ENCODE results near the gene AP2A1.

Gene AP2A1

DNA sequence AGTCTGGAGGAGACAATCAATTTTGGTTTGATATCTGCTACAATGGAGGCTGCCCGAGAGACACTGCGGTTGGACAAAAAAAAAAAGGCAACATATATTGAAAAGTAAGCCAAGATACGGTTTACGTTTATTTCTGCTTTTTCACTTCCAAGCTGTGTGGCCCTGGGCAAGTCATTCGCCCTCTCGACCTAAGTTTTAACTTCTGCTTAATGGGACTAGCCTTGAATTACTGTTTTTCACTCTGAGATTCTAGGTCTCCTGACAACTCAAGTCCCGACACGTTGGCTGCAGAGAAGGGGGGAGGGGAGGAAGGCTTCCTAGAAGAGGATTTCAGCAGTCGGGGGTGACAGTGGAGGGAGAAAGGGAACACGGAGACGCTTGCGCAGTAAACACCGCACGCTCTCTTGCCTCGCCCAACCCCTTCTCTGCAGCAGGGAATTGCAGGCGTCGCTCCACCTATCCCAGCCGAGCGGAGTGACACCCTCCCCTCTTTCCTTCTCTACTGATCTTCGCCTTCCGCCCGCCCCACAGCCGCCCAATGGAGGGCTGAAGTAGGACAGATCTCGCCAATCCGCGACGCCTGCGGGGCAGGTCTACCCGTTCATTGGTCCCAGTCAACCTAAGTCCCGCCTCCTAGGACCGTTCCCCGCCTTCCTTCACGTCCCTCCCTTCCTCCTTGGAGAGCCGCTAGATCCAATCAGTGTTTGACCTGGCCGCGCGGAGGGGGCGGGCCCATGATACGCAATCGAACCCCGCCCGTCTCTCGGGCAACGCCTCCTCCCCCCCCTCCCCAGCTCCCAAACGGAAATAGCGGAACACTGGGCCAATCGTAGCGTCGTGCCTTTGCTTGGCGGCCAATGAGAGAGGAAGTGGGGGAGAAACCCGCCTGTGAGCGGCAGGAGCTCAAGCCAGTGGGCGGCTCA is 533 bp upstream of the AP2A1 start:
- DNase-seq, result peak; percentile 100

DNA sequence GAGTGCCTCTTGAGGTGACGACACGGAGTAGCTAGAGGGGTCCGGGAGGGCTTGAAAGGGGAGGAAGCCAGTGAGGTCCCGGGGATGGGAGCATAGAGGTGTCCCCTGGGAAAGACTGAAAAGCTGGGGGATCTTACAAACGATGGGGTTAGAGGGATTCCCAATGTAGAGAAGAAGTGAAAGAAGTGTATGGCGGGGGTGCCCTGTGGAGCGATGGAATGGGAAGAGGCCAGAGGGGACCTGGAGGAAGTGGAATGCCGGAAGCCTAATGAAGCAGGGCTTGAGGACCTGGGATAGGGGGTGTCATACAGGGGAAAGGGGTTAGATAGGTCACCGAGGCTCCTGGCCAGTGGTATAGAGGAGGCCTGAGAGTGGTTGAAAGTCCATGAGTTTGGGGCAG is 580 bp downstream of the AP2A1 start:
- DNase-seq, result no peak

DNA sequence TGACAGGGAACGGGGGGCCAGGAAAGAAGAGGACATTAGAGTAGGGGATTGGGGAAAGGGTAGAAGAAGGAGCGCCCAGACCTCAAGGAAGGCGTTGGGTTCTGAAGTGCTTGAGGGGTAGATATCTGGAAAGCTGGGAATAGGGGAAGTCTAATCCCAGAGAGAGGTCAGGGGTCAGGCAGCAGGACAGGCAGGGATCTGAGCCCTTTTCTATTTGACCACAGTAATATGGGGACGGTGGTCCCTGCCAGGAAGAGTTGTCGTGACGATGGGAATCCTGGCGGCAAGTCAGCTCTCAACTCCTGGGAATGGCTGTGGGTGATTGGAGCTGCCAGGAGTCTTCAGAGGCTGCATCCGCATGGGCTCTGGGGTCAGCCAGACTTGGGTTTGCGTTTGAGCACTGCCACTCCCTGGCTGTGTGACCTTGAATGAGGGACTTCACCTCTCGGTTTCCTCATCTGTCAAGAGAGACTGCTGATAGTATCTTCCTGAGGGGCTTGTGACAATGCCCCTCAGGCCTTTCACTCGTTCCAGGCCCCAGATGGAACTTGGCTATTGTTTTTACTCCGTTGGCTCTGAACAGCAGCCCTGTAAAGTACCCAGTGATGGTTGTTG is 1.3 kb downstream of the AP2A1 start:
- no peak for DNase-seq

DNA sequence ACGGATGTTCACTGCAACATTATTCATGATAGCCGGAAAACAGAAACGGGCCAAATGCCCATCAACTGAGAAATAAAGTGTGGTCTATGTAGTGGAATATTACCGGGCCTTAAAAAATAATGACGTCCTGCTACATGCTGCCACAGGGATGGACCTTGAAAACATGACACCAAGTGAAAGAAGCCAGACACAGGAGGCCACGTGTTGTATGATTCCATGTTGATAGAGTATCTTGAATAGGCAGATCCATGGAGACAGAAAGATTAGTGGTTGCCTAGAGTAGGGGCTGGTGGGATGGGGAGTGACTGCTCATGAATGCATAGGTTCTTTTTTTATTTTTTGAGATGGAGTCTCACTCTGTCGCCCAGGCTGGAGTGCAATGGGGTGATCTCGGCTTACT is 3.7 kb downstream of the AP2A1 start:
- no peak for DNase-seq

DNA sequence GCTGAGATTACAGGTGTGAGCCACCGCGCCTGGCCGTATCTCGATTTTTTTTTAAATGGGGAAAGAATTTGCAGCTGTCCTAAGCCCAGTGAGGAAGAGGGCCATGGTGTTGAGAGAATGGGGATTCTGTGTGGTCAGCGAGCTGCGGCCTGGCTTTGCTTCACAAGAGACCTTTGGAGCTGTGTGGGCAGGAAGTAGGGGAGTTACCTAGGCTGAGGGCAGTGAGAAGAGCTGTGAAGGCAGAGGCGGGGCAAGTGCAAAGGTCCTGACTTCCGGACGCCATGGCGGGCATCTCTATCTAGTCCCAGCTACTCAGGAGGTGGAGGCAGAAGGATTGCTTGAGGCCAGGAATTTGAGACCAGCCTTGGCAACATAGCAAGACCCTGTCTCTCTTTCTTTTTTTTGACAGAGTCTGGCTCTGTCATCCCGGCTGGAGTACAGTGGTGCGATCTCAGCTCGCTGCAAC is 4.9 kb downstream of the AP2A1 start:
- DNase-seq, result no peak

DNA sequence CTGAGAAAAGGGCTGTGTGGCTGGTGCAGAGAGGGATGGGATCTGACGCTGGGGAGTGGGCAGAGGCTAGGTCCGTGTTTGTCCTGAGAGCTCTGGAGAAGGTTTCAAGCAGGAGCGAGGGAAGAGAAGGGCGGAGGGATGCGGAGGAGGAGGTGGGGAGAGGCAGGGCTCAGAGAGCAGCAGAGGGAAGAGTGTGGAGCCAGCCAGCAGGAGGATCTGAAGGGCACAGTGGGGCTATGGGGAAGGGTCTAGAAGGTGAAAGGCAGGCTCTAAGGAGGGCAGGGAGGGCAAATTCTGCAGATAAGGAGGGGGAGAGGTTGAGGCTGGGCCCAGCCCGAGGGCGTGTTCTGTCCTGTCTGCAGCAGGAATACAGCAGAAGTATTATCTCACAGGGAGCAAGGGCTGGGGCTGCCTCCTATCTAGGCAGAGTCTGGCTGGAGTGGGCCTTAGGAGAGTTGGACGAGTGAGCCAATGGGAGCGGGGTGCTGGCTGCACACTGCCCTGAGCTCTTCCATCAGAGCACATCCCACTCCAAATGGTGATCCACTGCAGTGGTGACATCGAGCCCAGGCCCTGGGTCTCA is 6.1 kb downstream of the AP2A1 start:
- DNase-seq, result no peak

DNA sequence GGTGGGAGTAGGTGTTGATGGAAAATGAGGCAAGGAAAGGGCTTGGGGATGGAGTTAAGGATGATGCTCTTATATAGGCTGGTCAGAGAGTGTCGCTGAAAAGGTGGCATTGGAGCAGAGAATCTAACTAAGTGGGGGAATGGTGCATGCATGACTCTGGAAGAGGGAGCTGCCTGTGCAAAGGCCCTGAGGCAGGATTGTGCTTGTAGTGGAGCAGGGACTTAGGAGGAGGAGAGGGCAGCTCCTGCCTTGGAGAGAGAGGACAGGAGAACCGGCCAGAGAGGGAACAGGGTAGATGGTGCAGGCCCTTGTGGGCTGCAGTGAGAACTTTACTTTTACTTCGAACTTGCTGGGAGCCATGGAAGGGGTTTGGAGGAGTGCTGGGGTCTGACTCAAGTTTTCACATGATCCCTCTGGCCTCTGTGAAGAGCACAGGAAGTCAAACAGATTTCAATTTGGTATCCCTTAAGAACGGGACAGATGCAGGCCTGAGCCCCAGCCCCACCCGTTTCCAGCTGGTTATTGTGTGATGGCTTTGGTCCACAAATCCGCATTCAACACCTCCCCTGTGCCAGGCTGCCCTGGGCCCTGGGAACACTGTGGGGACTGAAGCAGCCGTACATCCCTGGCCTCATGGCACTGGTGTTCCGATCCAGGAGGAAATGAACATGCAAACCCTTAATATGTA is 7.0 kb downstream of the AP2A1 start:
- no peak for DNase-seq

DNA sequence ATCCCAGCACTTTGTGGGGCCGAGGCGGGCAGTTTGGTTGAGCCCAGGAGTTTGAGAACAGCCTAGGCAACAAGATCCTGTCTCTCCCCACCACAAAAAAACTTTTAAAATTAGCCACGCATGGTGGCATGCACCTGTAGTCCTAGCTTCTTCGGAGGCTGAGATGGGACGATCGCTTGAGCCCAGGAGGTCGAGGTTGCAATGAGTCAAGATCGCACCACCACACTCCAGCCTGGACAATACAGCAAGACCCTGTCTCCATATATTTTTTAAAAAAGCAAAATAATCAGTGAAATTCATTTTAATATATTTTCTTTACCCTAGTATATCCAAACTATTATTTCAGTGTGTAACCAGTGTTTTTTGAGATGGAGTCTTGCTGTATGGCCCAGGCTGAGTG is 8.2 kb downstream of the AP2A1 start:
- no peak for DNase-seq

DNA sequence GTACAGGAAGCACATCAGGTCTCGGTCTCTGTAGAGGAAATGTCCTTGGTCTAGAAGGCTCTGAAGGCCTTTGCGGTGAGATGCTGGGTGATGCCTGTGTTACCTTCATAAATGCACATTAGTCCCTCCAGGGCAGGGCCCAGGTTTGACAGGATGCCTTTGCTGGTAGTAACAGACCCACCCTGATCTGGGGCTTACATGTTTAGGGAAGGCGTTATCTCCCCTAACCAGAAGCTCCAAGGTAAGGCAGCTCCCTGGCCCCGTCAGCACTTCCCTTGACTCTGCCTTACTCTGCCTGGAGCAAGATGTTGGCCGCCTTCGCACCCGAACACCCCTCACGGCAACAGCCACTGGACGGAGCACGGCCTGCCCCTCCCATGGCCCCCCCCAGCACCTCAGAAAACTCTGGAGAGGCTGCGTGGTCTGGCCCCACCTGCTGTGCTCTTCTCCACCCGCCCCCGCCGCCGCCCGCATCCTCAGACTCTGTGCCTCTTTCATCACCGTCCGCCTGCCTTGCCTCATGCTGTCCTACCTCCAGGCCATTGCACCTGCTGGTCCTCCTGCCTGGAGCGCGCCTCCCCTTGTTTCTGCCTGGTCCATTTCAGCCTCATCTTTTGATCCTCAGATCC is 9.1 kb downstream of the AP2A1 start:
- DNase-seq, result no peak

DNA sequence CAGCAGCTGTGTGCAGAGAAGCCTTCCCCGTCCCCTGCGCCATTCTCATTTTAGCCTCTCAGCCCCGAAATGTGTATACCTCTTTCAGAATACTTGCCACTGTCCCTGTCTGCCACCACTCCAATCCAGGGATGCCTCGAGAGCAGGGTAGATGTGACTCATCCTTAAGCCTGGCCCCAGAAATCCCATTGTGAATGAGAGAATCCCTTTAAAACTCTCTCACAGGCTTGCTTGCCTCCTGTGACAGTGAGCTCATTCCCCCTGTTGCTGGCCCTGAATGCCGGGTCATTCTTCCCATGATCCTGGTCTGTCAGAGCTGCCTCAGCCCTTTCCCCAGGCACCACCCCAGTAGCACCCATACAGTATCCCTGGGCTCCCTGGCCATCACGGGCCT is 9.6 kb downstream of the AP2A1 start:
- no peak for DNase-seq

DNA sequence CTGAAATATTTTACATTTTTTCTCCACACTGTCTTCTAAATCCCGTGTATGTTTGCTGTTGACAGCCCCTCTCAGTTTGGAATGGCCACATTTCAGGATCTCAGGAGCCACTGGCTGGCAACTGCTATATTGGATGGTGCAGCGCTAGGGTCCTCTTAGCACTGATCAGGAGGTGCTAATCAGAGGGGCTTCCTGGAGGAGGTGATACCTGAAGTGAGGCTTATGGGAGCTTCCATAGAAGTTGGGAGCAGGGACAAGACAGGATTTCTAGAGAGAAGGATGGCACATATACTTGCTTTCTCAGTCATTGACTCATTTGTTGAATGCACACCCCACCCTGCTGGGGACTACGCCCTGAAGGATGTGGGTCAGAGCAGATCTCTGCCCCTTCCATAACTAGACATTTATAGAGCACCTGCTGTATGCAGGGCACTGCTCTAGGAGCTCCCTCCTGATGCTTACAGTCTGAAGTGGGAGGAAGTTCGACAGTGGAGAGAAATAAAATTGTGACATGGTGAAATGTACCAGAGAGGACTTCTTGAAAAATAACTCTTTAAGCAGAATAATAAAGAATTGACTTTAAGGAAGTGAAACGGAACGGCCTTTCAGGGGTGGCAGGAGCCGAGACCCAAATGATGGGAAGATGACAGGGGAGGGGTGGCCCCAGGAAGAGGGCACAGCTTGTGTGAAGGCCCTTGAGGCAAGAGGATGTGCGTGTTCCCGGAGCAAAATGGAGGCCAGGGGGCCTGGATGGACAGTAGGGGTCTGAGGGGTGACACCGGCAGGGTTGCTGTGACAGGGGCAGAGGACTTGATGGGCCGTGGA is 13.1 kb downstream of the AP2A1 start:
- DNase-seq, result no peak

DNA sequence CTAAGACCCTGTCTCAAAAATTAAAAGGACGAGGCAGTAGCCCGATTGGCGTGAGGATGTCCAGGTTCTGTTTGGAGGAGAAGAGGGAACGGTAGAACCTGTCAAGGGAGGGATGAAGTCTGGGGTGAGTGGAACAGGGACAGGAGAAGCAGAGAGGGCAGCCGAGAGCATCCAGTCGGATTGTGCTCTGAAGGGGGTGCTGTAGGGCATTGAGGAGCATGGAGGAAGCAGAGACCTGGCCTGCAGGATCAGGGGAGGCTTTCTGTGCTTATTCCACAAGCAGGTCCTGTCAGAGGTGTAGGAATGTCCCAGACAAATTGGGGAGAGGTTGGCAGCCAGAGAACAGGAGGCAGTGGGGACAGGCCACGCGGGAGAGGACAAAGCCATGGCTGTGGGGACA is 14.1 kb downstream of the AP2A1 start:
- no peak for DNase-seq

DNA sequence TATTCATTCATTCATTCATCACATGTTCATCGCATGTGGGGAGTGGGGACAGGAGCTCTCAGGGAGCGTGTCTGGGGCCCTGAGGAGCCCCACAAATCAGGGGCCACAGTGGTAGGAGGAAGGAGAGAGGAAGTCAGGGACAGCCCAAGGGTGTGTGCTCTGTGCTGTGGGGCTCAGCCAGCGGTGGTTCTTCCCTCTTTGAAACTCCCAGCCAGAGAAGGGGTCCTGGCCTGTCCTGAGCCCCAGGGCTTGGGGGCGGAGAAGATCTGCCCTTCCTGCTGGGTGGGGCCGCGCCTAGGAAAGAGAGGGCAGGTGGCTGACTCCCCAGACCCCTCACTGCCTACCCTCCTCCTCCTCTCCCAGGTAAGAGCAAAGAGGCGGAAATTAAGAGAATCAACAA is 14.6 kb downstream of the AP2A1 start:
- no peak for DNase-seq

DNA sequence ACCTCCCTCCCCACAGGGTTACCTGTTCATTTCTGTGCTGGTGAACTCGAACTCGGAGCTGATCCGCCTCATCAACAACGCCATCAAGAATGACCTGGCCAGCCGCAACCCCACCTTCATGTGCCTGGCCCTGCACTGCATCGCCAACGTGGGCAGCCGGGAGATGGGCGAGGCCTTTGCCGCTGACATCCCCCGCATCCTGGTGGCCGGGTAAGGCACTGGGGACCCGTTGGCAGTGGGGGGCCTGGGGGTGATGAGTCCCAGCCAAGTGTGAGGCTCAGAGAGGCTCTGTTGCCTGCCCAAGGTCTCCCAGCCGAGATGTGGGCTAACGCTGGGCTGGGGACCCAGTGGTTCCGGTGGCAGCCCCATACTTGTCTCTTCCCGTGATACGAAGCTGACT is 15.7 kb downstream of the AP2A1 start:
- DNase-seq, result no peak

DNA sequence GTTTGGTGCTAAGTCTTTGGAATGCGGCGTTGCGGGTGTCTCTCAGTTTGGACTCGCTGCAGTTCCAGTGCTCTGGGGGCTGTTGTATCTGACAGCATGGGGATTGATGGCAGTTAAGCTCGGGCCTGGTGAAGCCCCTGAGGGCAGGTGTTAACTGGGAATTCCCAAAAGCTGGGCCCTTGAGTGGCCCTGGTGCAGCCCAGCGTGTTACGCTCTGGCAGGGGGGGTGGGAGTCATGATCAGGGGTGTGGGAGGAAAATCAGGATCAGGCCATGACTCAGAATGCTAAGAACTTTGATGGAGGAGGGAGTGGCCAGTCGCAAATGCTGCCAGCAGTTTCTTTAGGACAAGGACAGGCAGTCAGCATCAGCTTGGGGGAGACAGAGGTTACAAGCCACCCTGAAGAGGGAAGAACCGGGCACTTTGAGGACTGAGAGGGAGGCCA is 19.6 kb downstream of the AP2A1 start:
- no peak for DNase-seq

DNA sequence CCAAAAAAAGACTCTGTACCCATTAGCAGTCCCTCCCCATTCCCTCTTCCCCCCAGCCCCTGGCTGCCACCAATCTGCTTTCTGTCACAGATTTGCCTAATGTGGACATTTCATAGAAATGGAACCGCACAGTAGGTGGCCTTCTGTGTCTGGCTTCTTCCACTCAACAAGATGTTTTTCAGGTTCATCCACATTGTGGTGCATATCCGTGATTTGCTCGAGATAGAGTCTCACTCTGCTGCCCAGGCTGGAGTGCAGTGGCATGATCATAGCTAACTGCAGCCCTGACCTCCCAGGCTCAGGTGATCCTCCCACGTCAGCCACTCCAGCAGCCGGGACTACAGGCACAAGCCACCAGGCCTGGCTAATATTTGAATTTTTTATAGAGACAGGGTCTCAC is 20.9 kb downstream of the AP2A1 start:
- DNase-seq, result no peak

DNA sequence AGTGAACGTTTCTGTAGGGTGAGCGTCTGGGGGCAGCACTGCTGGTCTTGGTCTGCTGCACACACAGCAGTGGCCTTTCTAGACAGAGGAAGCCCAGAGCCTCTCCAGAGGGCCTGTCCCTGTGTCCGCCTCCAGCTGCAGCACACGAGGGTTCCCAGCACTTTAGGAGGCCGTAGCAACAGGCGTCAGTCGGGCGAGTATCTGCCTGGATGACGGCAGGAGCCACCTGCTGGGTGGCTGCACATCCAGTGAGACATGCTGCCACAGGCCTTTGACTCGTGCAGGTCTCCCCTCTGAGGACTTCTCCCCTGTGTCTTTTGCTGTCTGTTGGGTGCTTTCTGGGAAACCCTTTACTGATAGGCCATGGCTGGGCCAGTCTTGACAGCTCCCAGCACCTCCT is 22.1 kb downstream of the AP2A1 start:
- DNase-seq, result no peak

DNA sequence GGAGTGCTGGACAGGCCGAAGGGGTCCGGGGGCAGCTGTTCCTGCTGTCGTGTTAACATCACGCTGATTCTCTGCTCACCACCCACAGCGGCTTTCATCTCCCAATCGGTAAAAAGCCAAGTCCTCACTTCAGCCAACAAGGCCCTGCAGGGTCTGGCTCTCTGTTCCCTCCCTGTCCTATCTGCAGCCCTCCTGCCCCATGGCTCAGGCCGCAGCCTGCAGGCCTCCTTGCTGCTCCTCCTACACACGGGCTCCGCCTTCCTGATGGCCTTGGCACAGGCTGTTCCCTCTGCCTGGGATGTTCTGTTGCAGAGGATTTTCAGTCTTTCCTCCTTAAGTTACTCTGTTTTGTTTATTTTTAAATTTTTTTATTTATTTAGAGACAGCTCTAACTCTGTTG is 24.1 kb downstream of the AP2A1 start:
- no peak for DNase-seq

DNA sequence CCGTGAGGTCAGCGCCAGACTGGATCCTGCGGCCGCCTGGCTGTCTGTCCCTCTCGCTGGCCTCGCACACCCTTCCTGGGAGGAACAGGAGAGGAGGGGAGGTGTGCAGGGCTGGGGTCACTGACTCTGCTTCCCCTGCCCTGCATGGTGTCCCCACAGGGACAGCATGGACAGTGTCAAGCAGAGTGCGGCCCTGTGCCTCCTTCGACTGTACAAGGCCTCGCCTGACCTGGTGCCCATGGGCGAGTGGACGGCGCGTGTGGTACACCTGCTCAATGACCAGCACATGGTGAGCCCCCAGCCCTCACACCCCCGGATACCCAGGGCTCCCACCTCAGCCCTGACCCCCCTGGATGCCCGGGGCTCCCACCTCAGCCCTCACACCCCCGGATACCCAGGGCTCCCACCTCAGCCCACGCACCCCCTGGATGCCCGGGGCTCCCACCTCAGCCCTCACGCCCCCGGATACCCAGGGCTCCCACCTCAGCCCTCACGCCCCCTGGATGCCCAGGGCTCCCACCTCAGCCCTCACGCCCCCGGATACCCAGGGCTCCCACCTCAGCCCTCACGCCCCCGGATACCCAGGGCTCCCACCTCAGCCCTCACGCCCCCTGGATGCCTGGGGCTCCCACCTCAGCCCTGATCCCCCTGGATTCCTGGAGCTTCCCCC is 25.1 kb downstream of the AP2A1 start:
- DNase-seq, result no peak

DNA sequence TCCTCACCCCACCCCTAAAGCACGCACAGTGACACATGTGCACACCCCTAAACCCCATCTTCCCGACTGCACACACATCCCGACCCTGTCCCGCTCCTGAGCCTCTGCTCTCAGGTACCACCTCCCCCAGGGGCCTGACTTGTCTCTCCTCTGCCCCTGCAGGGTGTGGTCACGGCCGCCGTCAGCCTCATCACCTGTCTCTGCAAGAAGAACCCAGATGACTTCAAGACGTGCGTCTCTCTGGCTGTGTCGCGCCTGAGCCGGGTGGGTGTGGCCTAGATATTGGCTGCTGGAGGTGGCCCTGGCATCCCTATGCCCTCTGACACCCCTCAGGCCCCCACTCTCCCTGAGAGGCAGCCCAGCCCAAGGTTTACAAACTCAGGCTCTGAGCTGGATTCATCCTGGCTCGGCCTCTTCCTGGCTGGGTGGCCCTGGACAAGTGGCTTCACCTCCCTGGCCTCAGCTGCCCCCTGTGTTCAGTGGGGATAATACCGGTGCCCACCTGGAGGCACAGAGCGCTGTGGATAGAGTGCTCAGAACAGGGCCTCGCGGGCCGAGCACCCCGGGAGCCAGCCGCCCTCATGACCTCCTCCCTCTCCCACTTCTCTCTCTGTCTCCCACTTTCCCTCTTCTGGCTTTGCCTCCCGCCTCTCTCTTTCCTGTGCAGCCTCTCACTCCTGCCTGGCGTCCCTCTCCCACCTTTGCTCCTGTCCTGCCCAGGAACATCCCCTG is 26.2 kb downstream of the AP2A1 start:
- DNase-seq, result no peak

DNA sequence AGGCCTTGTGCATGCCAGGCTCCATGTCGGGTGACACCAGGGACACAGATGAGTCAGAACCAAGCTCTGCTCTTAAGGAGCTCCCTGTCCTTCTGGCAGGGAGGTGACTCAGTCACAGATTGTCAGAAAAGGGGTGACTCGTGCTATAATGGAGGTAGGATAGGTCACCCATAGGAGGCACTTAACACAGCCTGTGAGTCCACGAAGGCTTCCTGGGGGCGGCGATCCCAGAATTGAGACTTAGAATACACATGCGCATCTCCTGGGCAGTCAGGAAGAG is 26.7 kb downstream of the AP2A1 start:
- DNase-seq, result no peak
